SHP77 treated with DMSO at 0.1 percent for 48 hours (cell line): Measurements from ENCODE around the gene PIM1.
"Not testable (repeated sequence)": the region's sequence is repeated elsewhere in the genome, so short reads cannot be mapped to it uniquely, and the experiment has no call there.

ENCODE experiments used
- DNase-seq: peaks from one replicate; lab custom pipeline; 2025; lab: John Stamatoyannopoulos, UW

Gene PIM1

GRCh38 chr6:37169496-37170272 lies at the start of gene PIM1:
TSS of gene PIM1 (plus strand) at chr6:37170152. CDS start at chr6:37170576, 424 bp downstream.
- peak; percentile 72 for DNase-seq

- no peak for DNase-seq
Measured at GRCh38 chr6:37121556-37121955, 48.4 kb upstream of the PIM1 start.

- no peak for DNase-seq
Measured at GRCh38 chr6:37122861-37123260, 47.1 kb upstream of the PIM1 start.

- no peak for DNase-seq
Measured at GRCh38 chr6:37123957-37124729, 45.8 kb upstream of the PIM1 start.

GRCh38 chr6:37125774-37126492 lies 44.0 kb upstream of the PIM1 start:
- DNase-seq, result no peak

- no peak for DNase-seq
Measured at GRCh38 chr6:37126493-37126958, 43.4 kb upstream of the PIM1 start.

GRCh38 chr6:37126961-37127616 lies 42.9 kb upstream of the PIM1 start:
- no peak for DNase-seq

GRCh38 chr6:37127961-37128862 lies 41.7 kb upstream of the PIM1 start:
- no peak for DNase-seq

GRCh38 chr6:37128863-37129443 lies 41.0 kb upstream of the PIM1 start:
- not testable (repeated sequence) for DNase-seq

GRCh38 chr6:37129566-37129965 lies 40.4 kb upstream of the PIM1 start:
- DNase-seq, result no peak

GRCh38 chr6:37130704-37131103 lies 39.2 kb upstream of the PIM1 start:
- DNase-seq, result no peak

GRCh38 chr6:37131104-37131959 lies 38.6 kb upstream of the PIM1 start:
- no peak for DNase-seq

GRCh38 chr6:37131960-37132253 lies 38.0 kb upstream of the PIM1 start:
- DNase-seq, result no peak

- no peak for DNase-seq
Measured at GRCh38 chr6:37134036-37134395, 35.9 kb upstream of the PIM1 start.

GRCh38 chr6:37134396-37135191 lies 35.4 kb upstream of the PIM1 start:
- DNase-seq, result no peak

GRCh38 chr6:37135835-37136694 lies 33.9 kb upstream of the PIM1 start:
- DNase-seq, result no peak

GRCh38 chr6:37136821-37137200 lies 33.1 kb upstream of the PIM1 start:
- no peak for DNase-seq
